Activated naive CD8-positive, alpha-beta T cell treated with anti-CD3 and anti-CD28 coated beads, Interleukin-2, amount 50 U/mL, for 24 hours (primary cell): ENCODE measurements around the gene RALGAPB.
"Not testable (repeated sequence)": the region's sequence is repeated elsewhere in the genome, so short reads cannot be mapped to it uniquely, and the experiment has no call there.

Experiments used
- ATAC-seq: fragments of 150-1000 bp; cut with Tn5 transposase; one replicate; pipeline ENCODE4 v1.10.0; 2021
- DNase-seq: peaks from one replicate; pipeline ENCODE4 v3.0.0; 2021
- H3K27ac Mint-ChIP-seq: one replicate; pipeline ENCODE4 v1.8.0; 2021; ENCODE audit warnings: mild to moderate bottlenecking, mixed read lengths
- H3K27me3 Mint-ChIP-seq: one replicate; pipeline ENCODE4 v1.8.0; 2021; ENCODE audit warnings: mixed read lengths
- H3K36me3 Mint-ChIP-seq: one replicate; pipeline ENCODE4 v1.8.0; 2021; ENCODE audit warnings: low read depth, mixed read lengths
- H3K4me1 Mint-ChIP-seq: one replicate; pipeline ENCODE4 v1.8.0; 2021; ENCODE audit warnings: mixed read lengths
- H3K4me3 Mint-ChIP-seq: one replicate; pipeline ENCODE4 v1.8.0; 2021; ENCODE audit warnings: mild to moderate bottlenecking, moderate library complexity, mixed read lengths
- H3K9me3 Mint-ChIP-seq: one replicate; pipeline ENCODE4 v1.8.0; 2021; ENCODE audit warnings: mixed read lengths

Gene RALGAPB

GRCh38 chr20:38472513-38473366, at the start of gene RALGAPB:
Gene RALGAPB, plus strand, starts transcription at chr20:38472843. Its CDS starts 15,590 bp downstream, at chr20:38488433.
- ATAC-seq = peak; percentile 96
- H3K9me3 Mint-ChIP-seq = no peaks in the 10 kb centered on the region
- H3K36me3 Mint-ChIP-seq = peaks cover 5% of the 10 kb centered on the region
- peak within 1 kb of the TSS; percentile 86 for H3K27ac Mint-ChIP-seq
- peak; percentile 97 for DNase-seq
- no peaks in the 10 kb centered on the region for H3K27me3 Mint-ChIP-seq
- peak within 1 kb of the TSS; percentile 86 for H3K4me3 Mint-ChIP-seq
- peaks cover 46% of the 10 kb centered on the region for H3K4me1 Mint-ChIP-seq

GRCh38 chr20:38423541-38423940, 49.1 kb upstream of the RALGAPB start:
- H3K36me3 Mint-ChIP-seq = peaks cover 92% of the 10 kb centered on the region
- ATAC-seq (no peak), DNase-seq (no peak)
- H3K27me3 Mint-ChIP-seq = no peaks in the 10 kb centered on the region
- H3K9me3 Mint-ChIP-seq = no peaks in the 10 kb centered on the region
- no peak overlapping the region for H3K4me3 Mint-ChIP-seq
- H3K27ac Mint-ChIP-seq = peak overlapping the region; percentile 11
- H3K4me1 Mint-ChIP-seq = peaks cover 38% of the 10 kb centered on the region

- no peaks in the 10 kb centered on the region for H3K27me3 Mint-ChIP-seq
- H3K27ac Mint-ChIP-seq = peak overlapping the region; percentile 73
Measured at GRCh38 chr20:38424401-38424800, 48.2 kb upstream of the RALGAPB start.

GRCh38 chr20:38426006-38426897, 46.4 kb upstream of the RALGAPB start:
- peak overlapping the region; percentile 8 for H3K4me3 Mint-ChIP-seq
- no peaks in the 10 kb centered on the region for H3K27me3 Mint-ChIP-seq
- peak; percentile 90 for ATAC-seq
- peak overlapping the region; percentile 62 for H3K27ac Mint-ChIP-seq
- no peaks in the 10 kb centered on the region for H3K9me3 Mint-ChIP-seq
- H3K36me3 Mint-ChIP-seq = peaks cover 90% of the 10 kb centered on the region
- peak; percentile 35 for DNase-seq
- peaks cover 61% of the 10 kb centered on the region for H3K4me1 Mint-ChIP-seq

More at GRCh38 chr20:38424401-38424800, 48.2 kb upstream of the RALGAPB start:
- Mint-ChIP-seq H3K36me3 (peaks cover 95% of the 10 kb centered on the region), H3K4me1 (peaks cover 47% of the 10 kb centered on the region), H3K4me3 (no peak overlapping the region), H3K9me3 (no peaks in the 10 kb centered on the region)
- ATAC-seq (no peak), DNase-seq (no peak)

- H3K27ac Mint-ChIP-seq = peak overlapping the region; percentile 62
- no peak for DNase-seq
Measured at GRCh38 chr20:38427655-38428023, 45.0 kb upstream of the RALGAPB start.

GRCh38 chr20:38428800-38429199, 43.8 kb upstream of the RALGAPB start:
- ATAC-seq = no peak
- Mint-ChIP-seq H3K36me3 (peaks cover 90% of the 10 kb centered on the region), H3K27me3 (no peaks in the 10 kb centered on the region), H3K27ac (peak overlapping the region; percentile 73), H3K4me1 (peaks cover 81% of the 10 kb centered on the region), H3K4me3 (peak overlapping the region; percentile 59), H3K9me3 (no peaks in the 10 kb centered on the region)
- no peak for DNase-seq

More at GRCh38 chr20:38427655-38428023, 45.0 kb upstream of the RALGAPB start:
- no peak overlapping the region for H3K4me3 Mint-ChIP-seq
- H3K27me3 Mint-ChIP-seq = no peaks in the 10 kb centered on the region
- ATAC-seq = no peak
- peaks cover 75% of the 10 kb centered on the region for H3K4me1 Mint-ChIP-seq
- peaks cover 90% of the 10 kb centered on the region for H3K36me3 Mint-ChIP-seq
- no peaks in the 10 kb centered on the region for H3K9me3 Mint-ChIP-seq

GRCh38 chr20:38429301-38429700, 43.3 kb upstream of the RALGAPB start:
- H3K4me1 Mint-ChIP-seq = peaks cover 85% of the 10 kb centered on the region
- no peaks in the 10 kb centered on the region for H3K9me3 Mint-ChIP-seq
- ATAC-seq (no peak), DNase-seq (no peak)
- peaks cover 92% of the 10 kb centered on the region for H3K36me3 Mint-ChIP-seq
- H3K27ac Mint-ChIP-seq = peak overlapping the region; percentile 73
- H3K27me3 Mint-ChIP-seq = no peaks in the 10 kb centered on the region
- peak overlapping the region; percentile 59 for H3K4me3 Mint-ChIP-seq

- DNase-seq (no peak), ATAC-seq (no peak)
- Mint-ChIP-seq H3K9me3 (no peaks in the 10 kb centered on the region), H3K4me3 (peak overlapping the region; percentile 94), H3K27ac (peak overlapping the region; percentile 98), H3K27me3 (no peaks in the 10 kb centered on the region), H3K4me1 (peaks cover 79% of the 10 kb centered on the region), H3K36me3 (peaks cover 88% of the 10 kb centered on the region)
Measured at GRCh38 chr20:38430679-38431325, 41.8 kb upstream of the RALGAPB start.

GRCh38 chr20:38432292-38432691, 40.4 kb upstream of the RALGAPB start:
- peak overlapping the region; percentile 94 for H3K4me3 Mint-ChIP-seq
- ATAC-seq (no peak), DNase-seq (no peak)
- H3K27ac Mint-ChIP-seq = peak overlapping the region; percentile 98
- no peaks in the 10 kb centered on the region for H3K27me3 Mint-ChIP-seq
- H3K4me1 Mint-ChIP-seq = peaks cover 64% of the 10 kb centered on the region
- H3K36me3 Mint-ChIP-seq = peaks cover 74% of the 10 kb centered on the region
- H3K9me3 Mint-ChIP-seq = no peaks in the 10 kb centered on the region

- peak overlapping the region; percentile 98 for H3K27ac Mint-ChIP-seq
- peaks cover 69% of the 10 kb centered on the region for H3K36me3 Mint-ChIP-seq
- DNase-seq, ATAC-seq, H3K27me3 Mint-ChIP-seq, H3K9me3 Mint-ChIP-seq: not testable (repeated sequence)
- H3K4me1 Mint-ChIP-seq = peaks cover 58% of the 10 kb centered on the region
- peak overlapping the region; percentile 94 for H3K4me3 Mint-ChIP-seq
Measured at GRCh38 chr20:38432870-38433269, 39.8 kb upstream of the RALGAPB start.

- peaks cover 64% of the 10 kb centered on the region for H3K36me3 Mint-ChIP-seq
- H3K27ac Mint-ChIP-seq = peak overlapping the region; percentile 98
- DNase-seq = no peak
- H3K4me1 Mint-ChIP-seq = peaks cover 53% of the 10 kb centered on the region
- ATAC-seq = no peak
- H3K4me3 Mint-ChIP-seq = peak overlapping the region; percentile 94
- peaks cover under 1% of the 10 kb centered on the region for H3K27me3 Mint-ChIP-seq
- no peaks in the 10 kb centered on the region for H3K9me3 Mint-ChIP-seq
Measured at GRCh38 chr20:38433304-38433972, 39.2 kb upstream of the RALGAPB start.

GRCh38 chr20:38434301-38434741, 38.3 kb upstream of the RALGAPB start:
- H3K4me1 Mint-ChIP-seq = peaks cover 44% of the 10 kb centered on the region
- H3K9me3 Mint-ChIP-seq = no peaks in the 10 kb centered on the region
- H3K4me3 Mint-ChIP-seq = peak overlapping the region; percentile 94
- peak overlapping the region; percentile 98 for H3K27ac Mint-ChIP-seq
- H3K27me3 Mint-ChIP-seq = peaks cover 5% of the 10 kb centered on the region
- H3K36me3 Mint-ChIP-seq = peaks cover 55% of the 10 kb centered on the region
- ATAC-seq (peak; percentile 6), DNase-seq (peak; percentile 18)

GRCh38 chr20:38434770-38435554, 37.7 kb upstream of the RALGAPB start, which contains the start of gene SNHG17:
Gene SNHG17, minus strand, starts transcription at chr20:38435328.
- Mint-ChIP-seq H3K4me1 (peaks cover 37% of the 10 kb centered on the region), H3K36me3 (peaks cover 49% of the 10 kb centered on the region), H3K27ac (peak within 1 kb of the TSS; percentile 98), H3K4me3 (peak within 1 kb of the TSS; percentile 94), H3K27me3 (peaks cover 7% of the 10 kb centered on the region), H3K9me3 (no peaks in the 10 kb centered on the region)
- ATAC-seq (peak; percentile 72), DNase-seq (peak; percentile 92)
